Measurements from ENCODE around the gene MXI1.
"Not testable (repeated sequence)": the region's sequence is repeated elsewhere in the genome, so short reads cannot be mapped to it uniquely, and the experiment has no call there.

Gene MXI1

GRCh38 chr10:110324805-110325280, 117.4 kb downstream of the MXI1 start:
- no peak for DNase-seq

GRCh38 chr10:110326351-110327032, 119.1 kb downstream of the MXI1 start:
- no peak for DNase-seq

GRCh38 chr10:110327262-110327914, 120.0 kb downstream of the MXI1 start:
- DNase-seq: no peak

- no peak for DNase-seq
Observed at GRCh38 chr10:110330675-110331074, 123.3 kb downstream of the MXI1 start.

- DNase-seq: not testable (repeated sequence)
Observed at GRCh38 chr10:110331226-110331795, 123.9 kb downstream of the MXI1 start.

GRCh38 chr10:110334061-110334656, 126.8 kb downstream of the MXI1 start:
- DNase-seq: no peak

- DNase-seq: no peak
Observed at GRCh38 chr10:110335314-110336064, 128.1 kb downstream of the MXI1 start.

GRCh38 chr10:110336111-110336721, 128.8 kb downstream of the MXI1 start:
- no peak for DNase-seq

Measured in KG1 (cell line).